Smooth muscle cell (in vitro differentiated cells): ENCODE results near the gene OR52K2. TPM values are rescaled to one million over a fixed set of nuclear protein-coding genes. Genes with fewer than 3 reads are reported as not detected.
A peak's percentile ranks its signal among the peaks of the same experiment; 100 is the strongest.

Experiments used
- DNase-seq: peaks from one replicate; lab custom pipeline; 2025; ENCODE audit not compliant: unreplicated experiment; lab: John Stamatoyannopoulos, UW
- H2AFZ ChIP-seq: fragments of 200-600 bp; sonication (generic); 2 replicates; pipeline ENCODE4 v1.6.0; 2016; ENCODE audit warnings: antibody characterized with exemption, low read depth, mild to moderate bottlenecking
- H3F3A ChIP-seq: fragments of 200-600 bp; sonication (generic); 2 replicates; pipeline ENCODE4 v1.6.0; 2017; ENCODE audit warnings: antibody characterized with exemption, low read depth
- H3K27ac ChIP-seq: fragments of 200-600 bp; sonication (generic); 2 replicates; pipeline ENCODE4 v1.5.1; 2016; ENCODE audit warnings: low read depth, mild to moderate bottlenecking
- H3K27me3 ChIP-seq: fragments of 200-600 bp; sonication (generic); 2 replicates; pipeline ENCODE4 v1.6.1; 2016; ENCODE audit warnings: low read depth, mild to moderate bottlenecking
- H3K36me3 ChIP-seq: fragments of 200-600 bp; sonication (generic); 2 replicates; pipeline ENCODE4 v1.5.1; 2016; ENCODE audit warnings: low read depth
- H3K4me1 ChIP-seq: fragments of 200-600 bp; sonication (generic); 2 replicates; pipeline ENCODE4 v1.5.1; 2016; ENCODE audit warnings: low read depth
- H3K4me2 ChIP-seq: fragments of 200-600 bp; sonication (generic); 2 replicates; pipeline ENCODE4 v1.6.0; 2016; ENCODE audit warnings: mild to moderate bottlenecking
- H3K4me3 ChIP-seq: fragments of 200-600 bp; sonication (generic); 2 replicates; pipeline ENCODE4 v1.5.1; 2016; ENCODE audit warnings: mild to moderate bottlenecking
- H3K79me2 ChIP-seq: fragments of 200-600 bp; sonication (generic); 2 replicates; pipeline ENCODE4 v1.6.0; 2016; ENCODE audit warnings: low read depth, mild to moderate bottlenecking
- H3K9ac ChIP-seq: fragments of 200-600 bp; sonication (generic); 2 replicates; pipeline ENCODE4 v1.6.0; 2016; ENCODE audit warnings: low read depth
- H3K9me3 ChIP-seq: fragments of 200-600 bp; sonication (generic); replicated peaks from 2 replicates; pipeline ENCODE4 v1.5.1; 2016; ENCODE audit warnings: low read depth
- H4K20me1 ChIP-seq: fragments of 200-600 bp; sonication (generic); 2 replicates; pipeline ENCODE4 v1.6.0; 2016; ENCODE audit warnings: low read depth
- WGBS: methylation state at CpG from one replicate; pipeline ENCODE4 v1.1.7; 2016; ENCODE audit warnings: low lambda C conversion rate; 5-methylcytosine and 5-hydroxymethylcytosine counted together
- polyA plus RNA-seq: library from polyadenylated mRNA; unstranded; fragments of >200 nt; fragmentation: Nextera tagmentation; extraction: Ambion mirVana; gene quantifications from 2 replicates; pipeline ENCODE4 v1.2.1, GENCODE V29; 2016
- total RNA-seq: library from RNA; depleted of rRNA; stranded (reverse); fragments of >200 nt; gene quantifications from 2 replicates; pipeline ENCODE4 v1.2.3, GENCODE V29; 2014
- TF ChIP-seq, protein P1 (sequence below): fragments of 200-600 bp; sonication (generic); IDR thresholded peaks from 2 replicates; pipeline ENCODE4 v1.5.1; 2017; ENCODE audit warnings: borderline replicate concordance, mild to moderate bottlenecking, antibody characterized with exemption; ENCODE audit not compliant: insufficient read depth, poor library complexity, severe bottlenecking

OR52K2 gene
- total and polyA plus RNA-seq, 2 experiments from 2014 or later: not detected

DNA sequence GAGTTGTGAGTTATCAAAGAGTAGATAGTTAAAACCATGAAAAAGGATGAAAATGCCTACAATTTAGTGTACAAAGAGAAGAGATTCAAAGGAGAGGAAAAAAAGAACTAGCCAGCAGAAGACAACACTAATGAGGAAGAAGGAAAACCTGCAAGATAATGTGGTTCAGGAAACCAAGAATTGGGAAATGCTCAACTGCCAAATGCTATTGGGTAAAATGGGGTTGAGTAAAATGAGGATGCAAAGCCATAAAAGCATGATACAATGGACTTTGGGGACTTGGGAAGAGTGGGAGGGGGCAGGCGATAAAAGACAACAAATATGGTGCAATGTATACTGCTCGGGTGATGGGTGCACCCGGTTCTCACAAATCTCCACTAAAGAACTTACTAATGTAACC lies 7.6 kb upstream of the OR52K2 start:
- 93% methylated on average over 3 of the region's 3 CpGs for WGBS
- no peaks in the 10 kb centered on the region for H3K9me3 ChIP-seq
- H3K27ac ChIP-seq: no peak overlapping the region
- H3K79me2 ChIP-seq: no peaks in the 10 kb centered on the region
- H3F3A ChIP-seq: no peaks in the 10 kb centered on the region
- no peak overlapping the region for H2AFZ ChIP-seq
- H3K4me2 ChIP-seq: no peak overlapping the region
- TF ChIP-seq, protein P1, sequence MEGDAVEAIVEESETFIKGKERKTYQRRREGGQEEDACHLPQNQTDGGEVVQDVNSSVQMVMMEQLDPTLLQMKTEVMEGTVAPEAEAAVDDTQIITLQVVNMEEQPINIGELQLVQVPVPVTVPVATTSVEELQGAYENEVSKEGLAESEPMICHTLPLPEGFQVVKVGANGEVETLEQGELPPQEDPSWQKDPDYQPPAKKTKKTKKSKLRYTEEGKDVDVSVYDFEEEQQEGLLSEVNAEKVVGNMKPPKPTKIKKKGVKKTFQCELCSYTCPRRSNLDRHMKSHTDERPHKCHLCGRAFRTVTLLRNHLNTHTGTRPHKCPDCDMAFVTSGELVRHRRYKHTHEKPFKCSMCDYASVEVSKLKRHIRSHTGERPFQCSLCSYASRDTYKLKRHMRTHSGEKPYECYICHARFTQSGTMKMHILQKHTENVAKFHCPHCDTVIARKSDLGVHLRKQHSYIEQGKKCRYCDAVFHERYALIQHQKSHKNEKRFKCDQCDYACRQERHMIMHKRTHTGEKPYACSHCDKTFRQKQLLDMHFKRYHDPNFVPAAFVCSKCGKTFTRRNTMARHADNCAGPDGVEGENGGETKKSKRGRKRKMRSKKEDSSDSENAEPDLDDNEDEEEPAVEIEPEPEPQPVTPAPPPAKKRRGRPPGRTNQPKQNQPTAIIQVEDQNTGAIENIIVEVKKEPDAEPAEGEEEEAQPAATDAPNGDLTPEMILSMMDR: no peak
- no peak for DNase-seq
- H3K4me1 ChIP-seq: no peaks in the 10 kb centered on the region
- no peaks in the 10 kb centered on the region for H4K20me1 ChIP-seq
- H3K27me3 ChIP-seq: no peaks in the 10 kb centered on the region
- H3K9ac ChIP-seq: no peak overlapping the region
- no peak overlapping the region for H3K4me3 ChIP-seq
- no peaks in the 10 kb centered on the region for H3K36me3 ChIP-seq

DNA sequence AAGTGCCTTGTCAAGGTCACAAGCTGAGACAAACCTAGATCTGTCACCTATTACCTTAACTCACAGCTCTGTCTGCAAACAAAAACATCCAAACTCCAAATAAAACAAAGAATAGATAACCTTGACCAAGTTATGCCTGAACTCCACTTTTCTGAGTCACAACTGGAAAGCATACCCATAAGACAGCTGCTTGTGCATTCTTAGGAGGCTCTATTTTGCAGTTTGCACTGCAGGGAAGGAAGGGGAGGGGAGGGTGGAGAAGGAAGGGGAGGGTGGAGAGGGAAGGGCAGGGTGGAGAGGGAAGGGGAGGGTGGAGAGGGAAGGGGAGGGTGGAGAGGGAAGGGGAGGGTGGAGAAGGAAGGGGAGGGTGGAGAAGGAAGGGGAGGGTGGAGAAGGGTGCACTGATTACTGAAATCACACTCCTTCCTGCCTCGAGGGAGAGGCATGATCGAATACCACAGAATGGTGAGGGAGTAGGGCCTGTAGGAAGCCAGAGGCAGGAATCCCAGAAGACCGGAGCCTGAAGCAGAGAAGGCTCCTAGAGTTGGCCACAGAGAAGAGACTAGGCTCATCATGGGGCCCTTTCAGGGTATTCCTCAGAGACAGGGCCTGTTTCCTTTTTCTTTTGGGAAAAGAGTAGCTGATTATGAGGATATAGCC lies 5.7 kb upstream of the OR52K2 start:
- TF ChIP-seq, protein P1: no peak
- Histone ChIP-seq H4K20me1 (no peaks in the 10 kb centered on the region), H3F3A (no peaks in the 10 kb centered on the region), H3K36me3 (no peaks in the 10 kb centered on the region), H3K4me1 (no peaks in the 10 kb centered on the region), H3K27ac (no peak overlapping the region), H2AFZ (no peak overlapping the region), H3K4me3 (no peak overlapping the region), H3K27me3 (no peaks in the 10 kb centered on the region), H3K9me3 (no peaks in the 10 kb centered on the region), H3K4me2 (no peak overlapping the region), H3K79me2 (no peaks in the 10 kb centered on the region), H3K9ac (no peak overlapping the region)
- DNase-seq: no peak
- WGBS: 62% methylated on average over 3 of the region's 3 CpGs

DNA sequence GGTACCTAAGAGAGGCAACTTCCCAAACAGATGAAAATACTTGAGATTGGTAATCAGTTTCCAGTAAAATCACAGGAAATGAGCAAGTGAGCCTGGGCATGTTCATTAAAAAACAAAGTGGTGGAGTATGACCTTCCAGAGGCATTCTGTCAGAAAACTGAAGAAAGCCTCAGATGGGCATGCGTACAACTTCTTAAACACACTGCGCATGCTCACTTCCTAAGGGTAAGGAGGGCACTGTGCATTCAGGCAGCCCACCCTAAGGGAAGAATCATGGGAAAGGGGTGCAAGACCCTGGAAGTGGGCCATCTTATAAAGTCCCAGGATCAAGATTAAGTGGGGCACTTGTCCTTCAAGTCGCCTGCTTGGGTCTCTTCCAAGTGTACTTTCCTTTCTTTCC lies 4.0 kb downstream of the OR52K2 start:
- no peaks in the 10 kb centered on the region for H3K79me2 ChIP-seq
- no peaks in the 10 kb centered on the region for H3K4me1 ChIP-seq
- no peak overlapping the region for H3K4me2 ChIP-seq
- no peak overlapping the region for H3K9ac ChIP-seq
- no peaks in the 10 kb centered on the region for H4K20me1 ChIP-seq
- H3F3A ChIP-seq: no peaks in the 10 kb centered on the region
- H2AFZ ChIP-seq: no peak overlapping the region
- H3K27me3 ChIP-seq: no peaks in the 10 kb centered on the region
- TF ChIP-seq, protein P1: no peak
- H3K9me3 ChIP-seq: no peaks in the 10 kb centered on the region
- 98% methylated on average over 3 of the region's 3 CpGs for WGBS
- H3K27ac ChIP-seq: no peak overlapping the region
- no peak for DNase-seq
- H3K4me3 ChIP-seq: no peak overlapping the region
- H3K36me3 ChIP-seq: no peaks in the 10 kb centered on the region

DNA sequence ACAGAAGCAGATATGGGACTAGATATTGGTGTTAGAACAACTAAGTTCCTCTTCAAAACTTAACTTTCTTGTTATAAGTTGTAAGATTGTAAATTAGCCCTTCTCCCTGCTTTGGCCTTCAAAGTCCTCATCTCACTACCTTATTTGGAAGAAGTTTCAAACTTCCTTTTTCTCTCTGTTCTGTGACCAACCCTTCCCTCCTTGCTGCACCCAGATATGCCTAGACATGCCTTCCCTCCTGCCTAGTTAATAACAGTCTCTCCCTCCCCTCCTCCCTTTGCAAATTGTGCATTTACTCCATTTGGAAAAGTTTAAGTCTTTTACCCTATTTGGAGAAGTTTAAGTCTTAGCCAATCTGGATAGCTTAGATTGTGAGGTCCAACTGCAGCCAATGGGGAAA lies 4.9 kb downstream of the OR52K2 start:
- no peaks in the 10 kb centered on the region for H3K79me2 ChIP-seq
- no peak overlapping the region for H3K27ac ChIP-seq
- H4K20me1 ChIP-seq: no peaks in the 10 kb centered on the region
- TF ChIP-seq, protein P1: no peak
- no peak overlapping the region for H3K4me2 ChIP-seq
- H3K36me3 ChIP-seq: no peaks in the 10 kb centered on the region
- H2AFZ ChIP-seq: peak overlapping the region; percentile 72
- no peaks in the 10 kb centered on the region for H3F3A ChIP-seq
- H3K9me3 ChIP-seq: no peaks in the 10 kb centered on the region
- H3K9ac ChIP-seq: no peak overlapping the region
- no peak overlapping the region for H3K4me3 ChIP-seq
- no peaks in the 10 kb centered on the region for H3K4me1 ChIP-seq
- DNase-seq: no peak
- no peaks in the 10 kb centered on the region for H3K27me3 ChIP-seq
